Amniotic epithelial cell (primary cell): ENCODE results near the gene TMEM131L.

Source experiments
- DNase-seq: peaks from one replicate; pipeline ENCODE4 v3.0.0-alpha.2; 2010; ENCODE audit warnings: low read depth

Gene TMEM131L

DNA sequence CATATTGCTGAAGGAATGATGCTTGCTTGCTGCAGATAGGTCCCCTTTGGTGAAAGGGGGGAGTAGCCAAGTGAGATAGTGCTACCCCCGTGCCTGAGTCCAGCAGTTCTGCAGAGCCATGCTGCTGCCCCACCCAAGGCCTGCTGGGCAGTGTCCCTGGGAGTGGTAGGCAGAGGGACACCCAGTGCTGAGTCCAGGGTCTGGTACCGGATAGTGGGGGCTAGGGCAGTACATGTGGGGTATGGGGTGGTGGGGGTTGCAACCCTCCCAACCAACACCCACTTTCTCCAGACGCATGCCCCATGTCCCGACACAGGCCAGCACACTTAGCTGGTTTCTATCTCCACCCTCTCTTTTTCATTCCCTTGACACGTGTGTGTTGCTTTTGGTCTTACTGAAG, 155.9 kb downstream of the TMEM131L start:
- no peak for DNase-seq

DNA sequence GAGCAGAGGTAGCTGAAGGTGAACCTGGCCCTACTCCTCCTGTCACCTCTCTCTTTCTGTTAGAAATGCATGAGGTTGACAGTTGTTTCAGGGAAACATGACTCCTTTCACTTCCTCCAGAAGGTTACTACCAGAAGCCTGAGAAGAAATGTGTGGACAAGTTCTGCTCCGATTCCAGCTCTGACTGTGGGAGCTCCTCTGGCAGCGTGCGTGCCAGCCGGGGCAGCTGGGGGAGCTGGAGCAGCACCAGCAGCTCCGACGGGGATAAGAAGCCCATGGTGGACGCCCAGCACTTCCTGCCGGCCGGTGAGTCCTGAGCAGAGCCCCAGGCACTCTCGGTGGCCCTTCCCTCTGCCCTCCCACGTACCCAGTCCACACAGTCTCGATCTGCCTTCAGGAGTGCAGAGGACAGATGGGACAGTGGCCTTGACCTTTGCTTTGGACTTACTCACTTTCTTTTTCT, 156.6 kb downstream of the TMEM131L start:
- DNase-seq = no peak

DNA sequence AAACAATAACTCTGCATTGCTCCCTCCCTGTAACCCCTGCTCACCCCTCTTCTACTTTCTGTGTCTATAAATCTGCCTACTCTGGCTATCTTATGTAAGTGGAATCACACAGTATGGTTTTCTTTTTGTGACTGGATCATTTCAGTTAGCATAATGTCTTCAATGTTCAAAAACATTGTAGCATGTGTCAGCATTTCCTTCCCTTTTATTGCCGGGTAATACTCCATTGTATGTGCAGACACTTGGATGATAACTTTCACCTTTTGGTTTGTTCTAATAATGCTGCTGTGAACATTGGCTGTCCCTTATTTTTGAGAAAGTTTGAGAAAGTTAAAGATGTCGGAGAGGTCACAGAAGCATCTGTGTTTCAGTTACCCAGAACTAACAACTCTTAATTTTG, 157.3 kb downstream of the TMEM131L start:
- DNase-seq = no peak

DNA sequence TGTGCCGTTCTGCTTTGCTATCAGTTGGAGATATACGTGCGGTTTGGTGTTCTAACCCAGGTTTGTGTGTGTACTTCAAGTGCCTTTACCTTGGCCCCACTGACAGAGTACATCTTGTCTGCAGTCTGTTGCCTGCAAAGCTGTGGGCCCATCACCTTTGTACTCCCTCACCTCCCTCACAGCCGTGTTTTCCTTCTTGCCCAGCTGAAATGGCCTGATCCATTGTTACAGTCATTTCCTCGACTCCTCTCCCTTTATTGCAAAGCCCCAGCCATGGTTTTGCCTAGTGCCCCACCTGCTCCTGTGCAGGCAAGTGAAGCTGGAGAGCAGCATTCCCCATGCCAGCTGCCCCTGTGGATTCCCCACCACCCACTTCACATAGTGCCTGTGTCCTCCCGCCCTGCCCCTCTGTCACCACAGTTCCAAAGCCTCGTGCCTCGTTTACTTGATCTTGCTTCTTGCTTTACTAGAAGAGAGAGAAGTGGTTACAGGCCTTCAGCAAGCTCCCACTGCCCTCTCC, 162.7 kb downstream of the TMEM131L start:
- DNase-seq = no peak

DNA sequence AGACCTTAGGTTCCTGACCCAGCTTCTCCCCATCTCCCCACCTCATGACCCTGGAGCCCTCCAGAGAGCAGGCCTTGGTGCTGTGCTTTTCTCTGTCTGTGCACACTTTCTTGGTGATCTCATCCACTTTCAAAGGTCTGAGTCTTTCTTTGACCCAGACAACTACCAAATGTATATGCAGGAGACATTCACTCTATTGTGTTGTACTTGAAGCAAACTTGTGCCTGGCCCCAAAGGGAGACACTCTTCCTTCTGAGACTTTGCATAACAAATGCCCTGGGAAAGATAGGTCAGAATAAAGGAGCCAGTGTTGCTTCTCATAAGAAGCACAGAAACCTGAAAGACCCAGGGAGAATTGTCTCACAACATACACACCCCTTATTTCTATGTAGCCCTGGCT, 163.6 kb downstream of the TMEM131L start:
- no peak for DNase-seq

DNA sequence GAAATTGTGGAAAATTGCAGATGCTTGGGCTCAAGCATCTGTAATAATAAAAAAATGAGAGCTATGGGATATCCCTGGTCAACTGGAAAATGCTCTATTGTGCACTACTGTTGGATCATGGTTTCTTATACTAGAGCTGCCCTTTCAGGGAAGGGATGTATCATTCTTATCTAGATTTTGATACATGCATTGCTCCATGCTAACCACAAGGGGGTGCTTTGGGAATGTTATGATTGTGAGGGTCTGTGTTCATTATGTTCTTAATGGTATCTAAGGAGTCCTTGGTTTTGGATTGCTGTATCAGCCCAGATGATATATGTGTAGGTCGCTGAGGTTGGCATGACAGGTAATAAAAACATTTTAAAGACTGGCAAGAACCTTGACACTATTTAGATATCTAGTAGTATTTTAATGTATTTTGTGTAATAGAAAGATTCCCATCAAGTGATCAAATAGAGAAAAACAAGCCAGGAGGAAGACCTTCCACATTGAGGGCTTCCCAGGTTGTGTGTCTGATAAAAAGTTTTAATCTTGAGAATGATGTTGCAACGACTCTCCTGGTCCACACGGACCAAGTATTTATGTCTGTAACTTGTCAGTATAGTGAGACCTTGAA, 168.7 kb downstream of the TMEM131L start:
- DNase-seq = peak; percentile 35

DNA sequence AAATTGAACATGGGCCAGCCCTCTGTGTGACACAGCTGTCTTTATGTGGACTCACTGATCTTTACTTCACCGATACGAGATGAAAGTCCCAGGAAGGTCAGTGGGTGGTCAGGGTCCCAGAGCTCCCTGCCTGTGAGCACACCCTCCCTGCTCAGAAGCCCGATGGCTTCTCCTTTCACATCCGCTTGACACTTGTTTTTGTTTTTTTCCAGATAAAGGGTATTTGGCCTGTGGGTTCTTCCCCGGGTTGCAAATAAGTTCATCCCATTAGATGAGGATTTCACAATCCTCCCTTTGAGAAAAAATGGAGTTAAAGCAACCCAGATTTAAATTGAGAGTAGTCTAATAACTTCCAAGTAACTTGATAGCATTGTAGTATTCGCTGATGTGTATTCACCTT, 169.7 kb downstream of the TMEM131L start:
- no peak for DNase-seq

DNA sequence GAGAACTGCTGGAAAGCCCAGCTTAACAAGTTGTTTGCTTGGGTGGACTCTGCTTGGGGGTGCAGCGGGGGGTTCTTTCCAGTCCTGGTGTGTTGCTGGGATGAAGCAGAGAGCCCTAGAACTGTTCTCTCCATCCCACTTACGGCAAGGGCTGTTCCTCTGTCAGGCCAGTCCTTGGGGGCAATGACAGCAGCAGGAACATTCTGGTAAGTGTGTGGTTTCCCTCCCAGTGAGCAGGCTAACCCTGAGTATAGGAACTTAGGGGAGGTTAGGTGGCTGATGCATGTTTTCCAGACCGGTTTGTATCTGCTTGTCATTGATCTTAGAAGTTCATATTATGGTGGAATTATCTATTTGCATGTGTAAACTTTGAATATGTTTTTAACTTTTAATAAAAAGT, 171.0 kb downstream of the TMEM131L start:
- no peak for DNase-seq

DNA sequence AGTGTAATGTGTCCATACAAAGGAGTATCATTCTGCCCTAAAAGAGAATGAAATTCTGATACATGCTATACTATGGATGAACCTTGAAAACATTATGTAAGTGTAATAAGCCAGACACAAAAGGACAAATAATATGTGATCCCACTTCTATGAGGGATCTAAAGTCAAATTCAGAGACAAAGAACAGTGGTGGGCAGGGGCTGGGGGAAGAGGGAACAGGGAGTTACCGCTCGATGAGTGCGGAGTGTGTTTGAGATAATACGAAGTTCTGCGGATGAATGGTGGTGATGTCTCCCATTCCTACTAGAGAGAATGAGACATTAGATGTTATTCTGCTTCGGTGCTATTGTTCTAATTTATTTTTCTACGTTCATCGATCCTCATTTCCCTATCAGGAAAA, 171.9 kb downstream of the TMEM131L start:
- DNase-seq = no peak

DNA sequence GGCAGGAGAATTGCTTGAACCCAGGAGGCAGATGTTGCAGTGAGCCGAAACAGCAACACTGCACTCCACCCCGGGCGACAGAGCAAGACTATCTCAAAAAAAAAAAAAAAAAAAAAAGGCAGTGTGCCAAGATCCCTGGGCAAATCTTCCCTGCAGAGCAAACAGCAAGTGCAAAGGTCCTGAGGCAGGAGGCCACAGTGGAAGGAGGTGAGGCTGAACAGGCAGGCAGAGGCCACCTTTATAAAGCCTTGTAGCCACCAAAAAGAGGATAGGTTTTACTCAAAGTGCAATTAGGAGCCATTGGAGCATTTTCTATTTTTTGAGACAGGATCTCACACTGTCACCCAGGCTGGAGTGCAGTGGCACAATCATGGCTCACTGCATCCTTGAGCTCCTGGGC, 172.8 kb downstream of the TMEM131L start:
- DNase-seq = no peak

DNA sequence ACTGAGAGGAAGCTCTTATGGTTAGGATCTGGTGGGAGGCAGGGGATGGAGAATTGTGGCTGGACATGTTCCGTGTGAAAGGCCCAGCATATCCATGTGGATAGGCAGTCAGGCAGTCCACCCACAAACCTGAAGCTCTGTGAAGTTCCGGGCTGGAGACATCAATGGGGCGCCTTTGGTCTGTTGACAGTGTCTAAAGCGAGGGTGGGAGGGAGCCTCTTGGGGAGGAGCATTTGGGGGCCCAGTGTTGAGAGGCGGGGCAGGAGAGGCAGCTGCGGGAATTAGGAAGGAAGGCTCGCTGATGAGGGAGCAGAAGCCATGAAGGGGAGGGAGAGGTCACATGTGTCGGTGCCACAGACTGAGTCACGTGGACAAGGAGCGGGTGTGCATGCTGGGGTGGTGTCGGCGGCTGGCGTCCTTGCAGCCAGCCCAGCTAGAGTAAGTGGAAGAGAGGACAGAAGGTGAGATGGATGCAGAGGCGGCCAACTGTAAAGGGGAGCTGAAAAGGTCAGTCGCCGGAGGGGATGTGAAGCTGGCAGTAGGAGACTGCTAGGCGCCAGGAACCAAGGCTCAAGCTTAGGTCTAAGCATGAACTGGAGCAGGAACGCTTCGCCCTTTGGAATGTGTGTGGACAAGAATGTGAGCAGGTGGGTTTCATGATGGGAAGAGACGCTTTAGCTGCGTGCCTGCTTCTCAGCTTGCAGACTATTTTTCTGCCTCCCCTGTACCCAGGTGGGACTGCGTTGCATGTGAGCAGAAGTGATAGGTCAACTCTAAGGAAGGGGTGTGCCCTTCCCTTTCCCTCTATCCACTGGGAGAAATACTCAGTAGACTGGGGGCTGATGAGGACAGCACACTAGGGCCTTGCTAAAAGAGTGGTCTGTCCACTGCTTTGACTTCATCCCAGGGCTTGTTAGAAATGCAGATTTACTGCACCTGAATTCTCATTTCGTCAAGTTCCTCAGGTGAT, 174.0 kb downstream of the TMEM131L start:
- no peak for DNase-seq

DNA sequence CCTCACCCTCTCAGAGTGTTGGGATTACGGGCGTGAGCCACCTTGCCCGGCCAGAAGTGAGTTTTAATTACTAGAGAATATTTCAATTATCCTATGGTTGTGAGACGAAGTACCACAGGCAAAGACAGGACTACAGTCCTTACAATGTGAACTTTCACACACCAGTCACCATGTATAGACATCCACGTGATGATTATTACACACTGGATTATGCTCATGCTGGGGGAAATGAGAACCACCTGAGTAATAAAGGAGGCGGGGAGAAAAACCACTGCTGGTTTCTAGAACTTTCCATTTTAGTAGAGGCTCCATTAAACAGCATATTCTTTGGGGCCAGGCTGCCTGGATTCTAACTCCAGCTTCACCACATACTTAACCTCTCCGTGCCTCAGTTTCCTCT, 175.4 kb downstream of the TMEM131L start:
- no peak for DNase-seq

DNA sequence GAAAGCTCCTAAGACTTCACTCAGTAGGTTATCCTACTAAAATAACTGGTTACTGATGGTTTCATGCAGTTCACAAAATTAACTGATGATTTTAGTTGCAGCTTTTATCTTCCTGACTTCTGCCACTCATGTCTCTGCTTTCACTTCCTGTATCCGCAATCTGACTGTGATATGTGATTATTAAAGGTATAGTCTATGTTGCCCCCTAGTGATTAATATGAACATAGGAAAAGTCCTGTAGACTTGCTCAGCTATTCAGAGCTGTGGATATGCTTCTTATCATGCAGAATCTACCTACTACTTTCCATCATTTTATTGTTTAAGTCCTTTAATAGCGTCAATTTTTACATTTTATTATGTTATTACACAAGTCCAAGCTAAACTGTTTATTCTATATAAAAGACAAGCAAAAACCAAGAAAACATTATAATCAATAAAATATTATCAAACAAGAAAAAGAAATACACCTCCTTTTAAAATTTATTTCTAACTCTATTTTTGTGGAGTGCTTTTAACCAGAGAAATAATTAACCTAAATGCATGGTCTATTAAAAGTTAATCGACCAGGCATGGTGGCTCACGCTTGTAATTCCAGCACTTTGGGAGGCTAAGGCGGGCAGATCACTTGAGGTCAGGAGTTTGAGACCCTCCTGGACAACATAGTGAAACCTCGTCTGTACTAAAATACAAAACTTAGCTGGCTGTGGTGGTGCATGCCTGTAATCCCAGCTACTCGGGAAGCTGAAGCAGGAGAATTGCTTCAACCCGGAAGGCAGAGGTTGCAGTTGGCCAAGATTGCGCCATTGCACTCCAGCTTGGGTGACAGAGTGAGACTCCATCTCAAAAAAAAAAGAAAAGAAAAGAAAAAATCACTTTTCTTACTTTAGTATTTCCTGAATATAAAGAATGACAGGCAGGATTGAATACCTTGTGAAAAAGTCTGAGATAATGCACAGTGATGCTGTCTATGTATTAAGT, 177.5 kb downstream of the TMEM131L start:
- DNase-seq = peak; percentile 61

DNA sequence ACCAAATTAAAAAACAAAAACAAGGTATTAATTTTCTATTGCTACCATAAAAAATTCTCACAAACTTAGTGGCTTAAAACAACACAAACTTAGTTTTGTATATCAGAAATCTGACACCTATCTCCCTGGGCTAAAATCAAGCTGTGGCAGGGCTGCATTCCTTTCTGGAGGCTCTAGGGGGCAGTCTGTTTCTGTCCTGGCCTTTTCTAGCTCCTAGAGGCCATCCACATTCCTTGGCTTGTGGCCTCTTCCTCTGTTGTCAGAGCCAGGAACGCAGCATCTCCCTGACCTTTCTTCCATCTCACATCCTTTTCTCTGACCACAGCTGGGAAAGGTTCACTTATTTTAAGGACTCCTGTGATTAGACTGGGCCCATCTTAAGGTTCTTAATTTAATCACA, 179.0 kb downstream of the TMEM131L start:
- DNase-seq = no peak

DNA sequence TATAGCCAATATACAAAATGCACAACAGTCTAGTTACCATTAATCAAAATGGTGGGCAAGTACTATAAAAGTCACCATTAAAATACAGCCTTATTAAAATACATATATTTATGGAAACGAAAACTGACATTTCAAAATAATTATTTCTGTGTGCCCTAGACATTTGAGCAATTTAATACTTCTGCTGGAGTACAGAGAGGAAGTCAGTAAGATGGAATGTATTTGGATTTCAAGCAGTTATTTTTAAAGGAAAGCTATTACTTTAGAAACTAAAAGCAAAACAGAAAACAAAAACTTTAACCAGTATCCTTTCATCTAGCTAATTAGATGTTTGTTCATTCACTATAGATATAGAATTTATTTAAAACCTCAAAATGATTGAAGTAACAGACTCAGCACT, 180.1 kb downstream of the TMEM131L start:
- no peak for DNase-seq

DNA sequence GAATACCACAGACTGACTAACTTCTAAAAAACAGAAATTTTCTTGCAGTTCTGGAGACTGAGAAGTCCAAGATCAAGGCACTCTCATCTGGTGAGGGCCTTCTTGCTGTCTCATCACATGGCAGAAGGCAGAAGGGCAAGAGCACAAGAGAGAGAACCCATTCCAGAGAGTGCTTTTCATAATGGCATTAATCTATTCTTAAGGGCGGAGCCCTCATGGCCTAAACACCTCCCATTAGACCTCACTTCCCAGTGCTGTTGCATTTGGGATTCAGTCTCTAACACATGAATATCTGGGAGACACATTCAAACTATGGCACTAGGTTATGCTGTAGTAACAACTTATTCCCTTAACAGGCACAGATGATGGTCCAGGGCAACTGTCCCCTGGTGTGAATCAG, 180.8 kb downstream of the TMEM131L start:
- no peak for DNase-seq

DNA sequence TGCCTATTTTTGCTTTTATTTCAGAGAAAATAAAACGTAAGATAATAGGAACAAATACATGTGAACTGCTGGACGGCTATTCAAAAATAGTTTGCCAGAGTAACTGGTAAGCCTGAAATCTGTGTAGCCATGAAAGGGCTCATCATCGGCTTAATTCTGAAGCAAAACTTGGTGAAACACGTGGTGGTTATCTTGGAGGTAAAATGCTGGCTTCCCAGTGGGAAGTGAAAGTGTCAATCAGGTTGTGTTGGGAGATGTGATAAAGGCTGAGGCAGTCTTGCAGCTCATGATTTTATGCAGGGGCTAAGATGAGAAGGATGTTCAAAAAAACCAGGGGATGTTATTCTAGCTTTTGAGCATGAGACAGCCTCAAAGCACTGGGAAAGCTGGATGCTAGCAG, 181.8 kb downstream of the TMEM131L start:
- no peak for DNase-seq

DNA sequence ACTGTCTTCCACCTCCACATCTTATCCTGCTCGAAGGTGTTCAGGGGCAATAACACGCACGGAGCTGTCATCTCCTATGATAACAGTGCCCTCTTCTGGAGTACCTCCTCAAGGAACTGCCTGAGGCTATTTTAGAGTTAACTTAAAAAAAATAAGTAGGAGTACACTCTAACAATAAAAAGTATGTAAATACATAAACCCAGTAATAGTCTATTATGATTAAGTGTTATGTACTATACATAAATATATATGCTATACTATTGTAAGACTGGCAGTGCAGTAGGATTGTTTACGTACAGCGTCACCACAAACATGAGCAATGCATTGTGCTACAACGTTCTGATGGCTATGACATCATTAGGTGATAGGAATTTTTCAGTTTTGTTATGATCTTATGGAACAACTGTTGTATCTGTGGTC, 183.4 kb downstream of the TMEM131L start:
- peak; percentile 47 for DNase-seq

DNA sequence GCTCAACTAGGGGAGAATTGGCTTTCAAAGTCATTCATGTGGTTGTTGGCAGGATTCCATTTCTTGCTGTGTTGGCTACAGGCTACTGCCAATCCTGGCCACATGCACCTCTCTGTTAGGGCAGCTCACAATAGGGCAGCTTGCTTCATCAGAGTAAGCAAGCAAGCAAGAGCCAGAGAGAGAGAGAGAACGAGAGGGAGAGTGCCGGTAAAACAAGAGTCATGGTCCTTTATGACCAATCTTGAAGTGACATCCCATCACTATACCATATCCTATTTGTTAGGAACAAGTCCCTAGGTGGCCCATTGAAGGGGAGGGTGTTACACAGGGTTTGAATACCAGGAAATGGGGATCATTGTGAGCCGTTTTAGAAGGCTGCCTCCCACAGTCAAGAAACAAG, 185.0 kb downstream of the TMEM131L start:
- no peak for DNase-seq

DNA sequence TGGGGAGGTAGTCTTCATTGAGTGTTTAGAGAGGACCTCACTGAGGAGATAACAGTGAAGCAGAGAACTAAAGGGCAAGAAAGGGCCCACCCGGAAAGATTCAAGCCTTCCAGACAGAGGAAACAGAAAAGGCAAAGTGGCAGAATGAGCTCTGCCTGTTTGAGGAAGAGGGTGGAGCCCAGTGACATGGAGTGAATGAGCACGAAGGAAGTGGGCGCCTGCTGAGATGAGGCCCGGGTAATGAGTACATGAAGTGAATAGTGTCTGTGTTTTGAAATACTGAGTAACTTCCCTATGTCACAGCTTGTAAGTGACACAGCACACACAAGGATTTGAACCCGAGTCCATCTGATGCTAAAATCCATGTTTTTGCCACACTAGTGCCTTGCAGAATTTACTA, 185.4 kb downstream of the TMEM131L start:
- no peak for DNase-seq

DNA sequence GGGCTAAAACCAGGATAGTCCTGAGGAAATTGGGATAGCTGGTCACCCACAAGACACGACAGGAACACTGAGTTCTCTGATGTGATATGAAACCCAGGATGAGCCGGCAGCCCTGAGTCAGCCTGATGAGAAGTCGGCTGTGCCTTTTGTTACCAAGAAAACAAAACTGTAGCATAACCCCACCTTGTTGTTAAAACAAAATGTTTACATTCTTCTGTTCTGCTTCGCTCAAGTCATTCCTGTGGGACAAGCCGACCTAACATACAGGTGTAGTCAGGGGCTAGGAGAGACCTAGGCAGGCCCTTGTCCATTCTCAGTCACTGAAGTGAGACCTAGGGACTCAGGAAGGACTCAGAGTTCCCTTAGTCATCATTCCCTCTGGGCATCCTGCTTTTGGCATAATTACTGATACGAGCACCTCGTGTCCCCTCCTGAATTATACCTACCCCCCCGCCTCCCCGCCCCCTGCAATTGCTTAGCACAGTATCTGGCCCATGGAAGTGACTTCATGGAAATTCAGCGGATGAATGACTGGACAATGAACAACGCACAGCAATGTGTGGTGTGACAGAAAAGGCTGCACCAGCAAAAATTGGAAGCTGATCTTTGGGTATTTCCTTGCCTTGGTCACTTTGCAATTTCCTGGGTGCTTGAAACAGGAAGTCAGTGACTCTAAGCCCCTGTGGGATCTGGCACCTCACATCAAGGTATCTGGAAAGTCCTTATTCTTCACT, 186.1 kb downstream of the TMEM131L start:
- peak; percentile 32 for DNase-seq
